Stimulated activated CD4-positive, alpha-beta T cell treated with anti-CD3 and anti-CD28 coated beads, Interleukin-1b, Interleukin-23, amount 100 ng/mL, for 24 hours (primary cell): Measurements from ENCODE around the gene CHST8.
"Not testable (repeated sequence)": the region's sequence is repeated elsewhere in the genome, so short reads cannot be mapped to it uniquely, and the experiment has no call there.

Source experiments
- DNase-seq, 4 experiments: peaks; one replicate each; pipeline ENCODE4 v3.0.0-alpha.2; 2020; ENCODE audit warnings: low read depth in 4 of 4, low spot score in 1 of 4

Gene CHST8

GRCh38 chr19:33618363-33618762, 3.4 kb upstream of the CHST8 start:
- not testable (repeated sequence) for DNase-seq

- no peak for DNase-seq
Measured at GRCh38 chr19:33618884-33619283, 2.9 kb upstream of the CHST8 start.

- DNase-seq: no peak
Measured at GRCh38 chr19:33620611-33621010, 1.1 kb upstream of the CHST8 start.

GRCh38 chr19:33621065-33621785, 528 bp upstream of the CHST8 start:
- no peak for DNase-seq

GRCh38 chr19:33622505-33622808, 704 bp downstream of the CHST8 start:
- DNase-seq: no peak

GRCh38 chr19:33622809-33623511, 1.2 kb downstream of the CHST8 start:
- DNase-seq: no peak

GRCh38 chr19:33624586-33624985, 2.8 kb downstream of the CHST8 start:
- no peak for DNase-seq

- no peak for DNase-seq
Measured at GRCh38 chr19:33627526-33627925, 5.8 kb downstream of the CHST8 start.

- DNase-seq: no peak
Measured at GRCh38 chr19:33627962-33628839, 6.4 kb downstream of the CHST8 start.

GRCh38 chr19:33628921-33629825, 7.4 kb downstream of the CHST8 start:
- no peak for DNase-seq

GRCh38 chr19:33629826-33630375, 8.1 kb downstream of the CHST8 start:
- no peak for DNase-seq

GRCh38 chr19:33630880-33631608, 9.3 kb downstream of the CHST8 start:
- DNase-seq: no peak

GRCh38 chr19:33631609-33631973, 9.8 kb downstream of the CHST8 start:
- DNase-seq: no peak

GRCh38 chr19:33634361-33635091, 12.8 kb downstream of the CHST8 start:
- DNase-seq: no peak

- no peak for DNase-seq
Measured at GRCh38 chr19:33638167-33639034, 16.6 kb downstream of the CHST8 start.

- DNase-seq: no peak
Measured at GRCh38 chr19:33639035-33639681, 17.4 kb downstream of the CHST8 start.

- no peak for DNase-seq
Measured at GRCh38 chr19:33640773-33641172, 19.0 kb downstream of the CHST8 start.

- DNase-seq: no peak
Measured at GRCh38 chr19:33641261-33641660, 19.5 kb downstream of the CHST8 start.
